ENCODE results near the gene ITSN2.

- TF ChIP-seq POLR2A (IDR thresholded peaks at IDR 0.05), result no peak
- TF ChIP-seq CTCF (IDR thresholded peaks at IDR 0.05), result no peak
- no peak for TF ChIP-seq POLR2AphosphoS5 (IDR thresholded peaks at IDR 0.05)
Measured at GRCh38 chr2:24365826-24366225, 5.5 kb upstream of the ITSN2 start.

Measured in transverse colon (tissue), 4 donors.